ENCODE data around the gene TGFB2. TPM values are rescaled to one million over a fixed set of nuclear protein-coding genes. Genes with fewer than 3 reads are reported as not detected.

The TGFB2 gene
- total RNA-seq, 2 experiments from 2014 or later, result 0.11 TPM

DNA sequence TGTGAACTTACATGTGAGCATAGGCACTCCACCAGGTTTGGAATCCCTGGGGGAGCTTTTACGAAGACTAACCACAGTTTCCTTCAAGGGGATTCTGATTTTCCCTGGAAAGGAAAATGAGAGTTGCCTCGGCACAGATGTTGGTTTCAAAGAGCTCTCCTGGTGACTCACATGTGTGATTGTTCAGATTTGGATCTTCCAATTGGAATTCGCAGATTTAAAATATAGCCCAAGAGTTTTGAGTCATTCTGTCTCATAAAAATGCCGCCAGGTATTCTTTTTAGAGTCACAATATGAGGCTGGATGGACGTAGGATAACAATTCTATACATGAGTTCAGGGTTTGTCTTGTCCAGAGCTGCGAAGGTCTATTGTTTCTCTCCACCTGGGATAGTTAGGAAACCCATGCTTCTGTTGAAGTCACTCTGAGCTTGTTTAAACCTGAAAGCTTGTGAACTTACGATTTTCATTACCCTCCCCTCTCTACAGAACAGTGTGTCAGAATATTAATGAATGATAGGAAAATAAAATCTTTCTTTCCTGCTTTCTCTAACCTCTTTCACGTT lies 64.9 kb downstream of the TGFB2 start:
- intact Hi-C loops (cut with DNase I, micrococcal nuclease), result no loop called here
- no peak for DNase-seq
- Mint-ChIP-seq H3K27ac (no peak overlapping the region), H3K4me1 (ENCODE audit: low read depth) (no peaks in the 10 kb centered on the region), H3K27me3 (no peaks in the 10 kb centered on the region), H3K4me3 (no peak overlapping the region), H3K9me3 (no peaks in the 10 kb centered on the region), H3K36me3 (ENCODE audit: low read depth) (no peaks in the 10 kb centered on the region)
- TF ChIP-seq CTCF (IDR thresholded peaks at IDR 0.05), result no peak
- no peaks in the 10 kb centered on the region for H3K9me3 ChIP-seq (ENCODE audit: control insufficient read depth in 1 of 2, insufficient read depth in 1 of 2, low read length in 2 of 2)
- H3K4me3 ChIP-seq (ENCODE audit: low read length), result no peak overlapping the region
- H3K36me3 ChIP-seq (ENCODE audit: insufficient read depth, low read length), result no peaks in the 10 kb centered on the region
- CTCF ChIA-PET, result no interaction called here
- H3K27ac ChIP-seq (ENCODE audit: low read depth in 1 of 2, low read length in 2 of 2), result no peak overlapping the region
- ATAC-seq (ENCODE audit: poor library complexity), result no peak
- POLR2A ChIA-PET, result no interaction called here
- no peaks in the 10 kb centered on the region for H3K4me1 ChIP-seq (ENCODE audit: insufficient read depth, low read length)
- no peaks in the 10 kb centered on the region for H3K27me3 ChIP-seq (ENCODE audit: control insufficient read depth in 1 of 2, insufficient read depth in 2 of 2, low read length in 2 of 2)

GRCh38 chr1:218411101-218411500 lies 66.0 kb downstream of the TGFB2 start:
- no peak for TF ChIP-seq CTCF (IDR thresholded peaks at IDR 0.05)
- Histone ChIP-seq H3K9me3 (ENCODE audit: control insufficient read depth in 1 of 2, insufficient read depth in 1 of 2, low read length in 2 of 2) (no peaks in the 10 kb centered on the region), H3K4me1 (ENCODE audit: insufficient read depth, low read length) (no peaks in the 10 kb centered on the region), H3K4me3 (ENCODE audit: low read length) (no peak overlapping the region), H3K27ac (ENCODE audit: low read depth in 1 of 2, low read length in 2 of 2) (no peak overlapping the region), H3K27me3 (ENCODE audit: control insufficient read depth in 1 of 2, insufficient read depth in 2 of 2, low read length in 2 of 2) (no peaks in the 10 kb centered on the region), H3K36me3 (ENCODE audit: insufficient read depth, low read length) (no peaks in the 10 kb centered on the region)
- Mint-ChIP-seq H3K9me3 (no peaks in the 10 kb centered on the region), H3K4me1 (ENCODE audit: low read depth) (no peaks in the 10 kb centered on the region), H3K27me3 (no peaks in the 10 kb centered on the region), H3K4me3 (no peak overlapping the region), H3K27ac (no peak overlapping the region), H3K36me3 (ENCODE audit: low read depth) (no peaks in the 10 kb centered on the region)
- intact Hi-C loops (cut with DNase I, micrococcal nuclease), result no loop called here
- CTCF ChIA-PET, result interaction anchor here (0.8 kb wide), 1 partner anchor 37 kb away, joined by 3 read pairs; no protein-coding TSS in a partner anchor
- DNase-seq, result no peak
- POLR2A ChIA-PET, result no interaction called here
- ATAC-seq (ENCODE audit: poor library complexity), result no peak

GRCh38 chr1:218412171-218412570 lies 67.0 kb downstream of the TGFB2 start:
- no peak overlapping the region for H3K4me3 Mint-ChIP-seq
- Histone ChIP-seq H3K27me3 (ENCODE audit: control insufficient read depth in 1 of 2, insufficient read depth in 2 of 2, low read length in 2 of 2) (no peaks in the 10 kb centered on the region), H3K4me3 (ENCODE audit: low read length) (no peak overlapping the region), H3K27ac (ENCODE audit: low read depth in 1 of 2, low read length in 2 of 2) (no peak overlapping the region), H3K9me3 (ENCODE audit: control insufficient read depth in 1 of 2, insufficient read depth in 1 of 2, low read length in 2 of 2) (no peaks in the 10 kb centered on the region), H3K4me1 (ENCODE audit: insufficient read depth, low read length) (no peaks in the 10 kb centered on the region), H3K36me3 (ENCODE audit: insufficient read depth, low read length) (no peaks in the 10 kb centered on the region)
- ChIA-PET POLR2A (no interaction called here), CTCF (no interaction called here)
- peaks cover 4% of the 10 kb centered on the region for H3K9me3 Mint-ChIP-seq
- H3K4me1 Mint-ChIP-seq (ENCODE audit: low read depth), result no peaks in the 10 kb centered on the region
- no peaks in the 10 kb centered on the region for H3K27me3 Mint-ChIP-seq
- no peak overlapping the region for H3K27ac Mint-ChIP-seq
- no peaks in the 10 kb centered on the region for H3K36me3 Mint-ChIP-seq (ENCODE audit: low read depth)
- no peak for ATAC-seq (ENCODE audit: poor library complexity)
- no peak for TF ChIP-seq CTCF (IDR thresholded peaks at IDR 0.05)
- no peak for DNase-seq
- intact Hi-C loops (cut with DNase I, micrococcal nuclease), result no loop called here

All from CD4-positive, alpha-beta T cell (primary cell).